SK-N-SH (cell line): ENCODE results near the gene FBLIM1. TPM values are rescaled to one million over a fixed set of nuclear protein-coding genes. Genes with fewer than 3 reads are reported as not detected.

Experiments
- CTCF ChIA-PET: fragments of 300-600, 350-600 bp; formaldehyde crosslinking; extraction: SDS; loops from one replicate; lab custom pipeline; 2021; lab: Yijun Ruan, JAX
- POLR2A ChIA-PET: fragments of 350-600 bp; sonication (Branson Sonifier 250); formaldehyde crosslinking; extraction: SDS; loops from one replicate; lab custom pipeline; 2020; ENCODE audit warnings: antibody characterized with exemption, inconsistent platforms; lab: Yijun Ruan, JAX
- DNase-seq: peaks from one replicate; pipeline ENCODE4 v3.0.0; 2012
- H2AFZ ChIP-seq: fragments of 200-600 bp; sonication (generic); 2 replicates; pipeline ENCODE4 v1.8.1; 2016; ENCODE audit warnings: antibody characterized with exemption, mild to moderate bottlenecking, low read depth
- H3F3A ChIP-seq: fragments of 200-600 bp; sonication (generic); replicated peaks from 2 replicates; pipeline ENCODE3; 2016; ENCODE audit warnings: antibody characterized with exemption, mild to moderate bottlenecking; ENCODE audit not compliant: insufficient read depth
- H3K27ac ChIP-seq, 2 experiments: fragments of 200-500 bp in 1 of 2; fragments of 200-600 bp in 1 of 2; sonication (Bioruptor generic) in 1 of 2; sonication (generic), shearing (Covaris generic) in 1 of 2; 2 replicates each; pipeline versions ENCODE4 v1.5.1 to v1.6.1; 2014 to 2016; ENCODE audit warnings: low read depth in 2 of 2, inconsistent platforms in 1 of 2, low read length in 1 of 2, mild to moderate bottlenecking in 1 of 2, mixed read lengths in 1 of 2
- H3K27me3 ChIP-seq: fragments of 200-600 bp; sonication (generic), shearing (Covaris generic); 2 replicates; pipeline ENCODE4 v1.6.1; 2016; ENCODE audit warnings: mixed run types; ENCODE audit not compliant: insufficient read depth
- H3K36me3 ChIP-seq, 2 experiments: fragments of 200-500 bp in 1 of 2; fragments of 200-600 bp in 1 of 2; sonication (Bioruptor generic) in 1 of 2; sonication (generic) in 1 of 2; replicated peaks in 1 of 2; 2 replicates each; pipeline versions ENCODE3 to v1.5.1; 2014 to 2016; ENCODE audit warnings: low read length in 1 of 2, mild to moderate bottlenecking in 1 of 2; ENCODE audit not compliant: insufficient read depth in 2 of 2, control insufficient read depth in 1 of 2
- H3K4me1 ChIP-seq, 2 experiments: fragments of 200-500 bp in 1 of 2; fragments of 200-600 bp in 1 of 2; sonication (Bioruptor generic) in 1 of 2; sonication (generic), shearing (Covaris generic) in 1 of 2; 2 replicates each; pipeline versions ENCODE4 v1.5.1 to v1.6.1; 2014 to 2016; ENCODE audit warnings: low read depth in 1 of 2, low read length in 1 of 2, mixed run types in 1 of 2; ENCODE audit not compliant: insufficient read depth in 2 of 2, control insufficient read depth in 1 of 2
- H3K4me2 ChIP-seq: fragments of 200-600 bp; sonication (generic), shearing (Covaris generic); 2 replicates; pipeline ENCODE4 v1.6.1; 2017; ENCODE audit warnings: mixed run types
- H3K4me3 ChIP-seq, 2 experiments: fragments of 200-500 bp in 1 of 2; fragments of 200-600 bp in 1 of 2; sonication (Bioruptor generic) in 1 of 2; sonication (generic), shearing (Covaris generic) in 1 of 2; 2 replicates each; pipeline versions ENCODE4 v1.5.1 to v1.8.1; 2014 to 2016; ENCODE audit warnings: low read depth in 2 of 2, inconsistent platforms in 1 of 2, low read length in 1 of 2, mild to moderate bottlenecking in 1 of 2, mixed read lengths in 1 of 2, moderate library complexity in 1 of 2
- H3K79me2 ChIP-seq: fragments of 200-600 bp; sonication (generic); 2 replicates; pipeline ENCODE4 v1.8.1; 2017; ENCODE audit warnings: mild to moderate bottlenecking; ENCODE audit not compliant: insufficient read depth
- H3K9ac ChIP-seq: fragments of 200-600 bp; sonication (generic); 2 replicates; pipeline ENCODE4 v1.6.1; 2017; ENCODE audit warnings: mixed run types
- H3K9me2 ChIP-seq: fragments of 200-600 bp; sonication (generic); 2 replicates; pipeline ENCODE4 v1.6.1; 2017; ENCODE audit warnings: mixed run types
- H3K9me3 ChIP-seq: fragments of 200-600 bp; sonication (generic); 2 replicates; pipeline ENCODE4 v1.6.1; 2017; ENCODE audit warnings: mixed run types, mild to moderate bottlenecking, moderate library complexity
- H4K20me1 ChIP-seq: fragments of 200-600 bp; sonication (generic); 2 replicates; pipeline ENCODE4 v1.6.1; 2017; ENCODE audit warnings: mild to moderate bottlenecking, mixed run types; ENCODE audit not compliant: insufficient read depth
- CHD2 ChIP-seq: fragments of 150-350 bp; IDR thresholded peaks from 2 replicates; pipeline ENCODE4 v1.6.1; 2018; ENCODE audit warnings: low read length; ENCODE audit not compliant: partially characterized antibody
- CTCF ChIP-seq: fragments of 200-600 bp; sonication (generic); IDR thresholded peaks from 2 replicates; pipeline ENCODE4 v1.6.1; 2017; ENCODE audit warnings: antibody characterized with exemption, mild to moderate bottlenecking, moderate library complexity
- EP300 ChIP-seq, 2 experiments: IDR thresholded peaks; 2 replicates each; pipeline versions ENCODE4 v1.4.0 to v1.6.1; 2012; ENCODE audit warnings: borderline replicate concordance in 1 of 2, low read depth in 1 of 2, low read length in 1 of 2
- EZH2phosphoT487 ChIP-seq: fragments of 200-600 bp; sonication (generic); IDR thresholded peaks from 2 replicates; pipeline ENCODE4 v1.6.1; 2017; ENCODE audit warnings: low read depth, mixed run types, mild to moderate bottlenecking, antibody characterized with exemption, moderate library complexity, borderline replicate concordance
- FOSL2 ChIP-seq: IDR thresholded peaks from 2 replicates; pipeline ENCODE4 v1.4.0; 2012; ENCODE audit warnings: low read depth, mild to moderate bottlenecking, moderate library complexity, borderline replicate concordance
- FOXJ3 ChIP-seq: sonication (generic); formaldehyde crosslinking; IDR thresholded peaks from 2 replicates; pipeline ENCODE4 v1.5.1; 2020; ENCODE audit warnings: mild to moderate bottlenecking, missing genetic modification reagents
- FOXM1 ChIP-seq: IDR thresholded peaks from 2 replicates; pipeline ENCODE4 v1.4.0; 2012; ENCODE audit warnings: low read depth, mild to moderate bottlenecking
- GATA2 ChIP-seq: sonication (generic); formaldehyde crosslinking; IDR thresholded peaks from 2 replicates; pipeline ENCODE4 v1.5.0; 2020; ENCODE audit warnings: mild to moderate bottlenecking, missing genetic modification reagents
- MAX ChIP-seq: IDR thresholded peaks from 2 replicates; pipeline ENCODE4 v1.4.0; 2012; ENCODE audit warnings: low read depth
- MEF2A ChIP-seq: IDR thresholded peaks from 2 replicates; pipeline ENCODE4 v1.4.0; 2012; ENCODE audit warnings: low read depth, borderline replicate concordance
- NFIC ChIP-seq: IDR thresholded peaks from 2 replicates; pipeline ENCODE4 v1.4.0; 2012; ENCODE audit warnings: borderline replicate concordance
- PBX3 ChIP-seq: IDR thresholded peaks from 2 replicates; pipeline ENCODE4; 2012
- POLR2AphosphoS5 ChIP-seq: IDR thresholded peaks from 2 replicates; pipeline ENCODE4 v1.6.1; 2012; ENCODE audit warnings: low read depth, low read length
- RAD21 ChIP-seq: IDR thresholded peaks from 2 replicates; pipeline ENCODE4 v1.6.1; 2012; ENCODE audit warnings: mild to moderate bottlenecking, low read length
- RCOR1 ChIP-seq: fragments of 150-350 bp; IDR thresholded peaks from 2 replicates; pipeline ENCODE4 v1.6.1; 2017; ENCODE audit warnings: antibody characterized with exemption, low read length
- RFX5 ChIP-seq: IDR thresholded peaks from 2 replicates; pipeline ENCODE4 v1.6.1; 2012; ENCODE audit warnings: mild to moderate bottlenecking, improper control_type of control experiment, low read length
- SMC3 ChIP-seq: IDR thresholded peaks from 2 replicates; pipeline ENCODE4 v1.6.1; 2012; ENCODE audit warnings: low read depth, low read length, improper control_type of control experiment
- TCF12 ChIP-seq: IDR thresholded peaks from 2 replicates; pipeline ENCODE4 v1.4.0; 2012
- TEAD4 ChIP-seq: IDR thresholded peaks from 2 replicates; pipeline ENCODE4 v1.4.0; 2012; ENCODE audit warnings: mild to moderate bottlenecking, borderline replicate concordance; ENCODE audit not compliant: insufficient read depth
- YY1 ChIP-seq: IDR thresholded peaks from 2 replicates; pipeline ENCODE4 v1.4.0; 2012; ENCODE audit warnings: low read depth, mild to moderate bottlenecking
- WGBS: methylation state at CpG from one replicate; pipeline ENCODE4 v1.1.6; 2017; ENCODE audit warnings: low lambda C conversion rate; 5-methylcytosine and 5-hydroxymethylcytosine counted together
- polyA plus RNA-seq, 3 experiments: library from polyadenylated mRNA; depleted of rRNA; stranded (reverse); fragments of >200 nt; gene quantifications; 2 replicates each; pipeline ENCODE4 v1.2.3, GENCODE V29; 2012

Gene FBLIM1
- polyA plus RNA-seq, 1 of the 3 experiments (the other 2 are of a cell fraction), result 89.8 TPM

- H3K36me3 ChIP-seq, result no peaks in the 10 kb centered on the region
- no peak overlapping the region for H2AFZ ChIP-seq
- ChIA-PET CTCF (interaction anchor here (1.0 kb wide), 1 partner anchor 48 kb away, joined by 3 read pairs; no protein-coding TSS in a partner anchor), POLR2A (no interaction called here)
- no peak for TF ChIP-seq NFIC
- no peak for TF ChIP-seq FOSL2
- TF ChIP-seq SMC3, result no peak
- TF ChIP-seq MEF2A, result no peak
- no peak for TF ChIP-seq EP300 (IDR thresholded peaks at IDR 0.05; ENCODE audit: borderline replicate concordance in 1 of 2, low read depth in 1 of 2, low read length in 1 of 2)
- no peak for TF ChIP-seq TEAD4
- TF ChIP-seq TCF12, result no peak
- TF ChIP-seq FOXJ3, result no peak
- no peak for TF ChIP-seq RCOR1
- no peak for TF ChIP-seq GATA2 (CRISPR knock-in tag)
- TF ChIP-seq CHD2, result no peak
- TF ChIP-seq POLR2AphosphoS5, result no peak
- no peak for TF ChIP-seq EZH2phosphoT487
- no peak for TF ChIP-seq RFX5
- no peak for TF ChIP-seq YY1
- no peak for TF ChIP-seq RAD21
- TF ChIP-seq CTCF, result no peak
- TF ChIP-seq MAX, result no peak
- no peak for TF ChIP-seq FOXM1
- no peak for TF ChIP-seq PBX3
- no peak overlapping the region for H3K4me2 ChIP-seq
- no peaks in the 10 kb centered on the region for H3K79me2 ChIP-seq
- H4K20me1 ChIP-seq, result no peaks in the 10 kb centered on the region
- no peak overlapping the region for H3K4me3 ChIP-seq
- H3K9me3 ChIP-seq, result no peaks in the 10 kb centered on the region
- no peaks in the 10 kb centered on the region for H3F3A ChIP-seq
- H3K27me3 ChIP-seq, result no peaks in the 10 kb centered on the region
- H3K9ac ChIP-seq, result no peak overlapping the region
- no peak for DNase-seq
- H3K27ac ChIP-seq, result no peak overlapping the region; a peak in 1 of 4 replicates
- H3K4me1 ChIP-seq, result peaks cover 1 to 20% of the 10 kb centered on the region in 2 experiments; a peak in 3 of 4 replicates
- no peaks in the 10 kb centered on the region for H3K9me2 ChIP-seq
- no CpG with 5 or more reads among the region's 30 CpGs for WGBS
Measured at GRCh38 chr1:15744122-15744679, 14.4 kb upstream of the FBLIM1 start.
